NCI-H524 treated with DMSO at 0.1 percent for 48 hours (cell line): ENCODE data around the gene EEF2.

ENCODE experiments used
- DNase-seq: peaks from one replicate; lab custom pipeline; 2025; lab: John Stamatoyannopoulos, UW

The EEF2 gene

GRCh38 chr19:3984908-3985642 lies at the start of gene EEF2:
Gene EEF2 (minus strand): TSS chr19:3985463. CDS start chr19:3985380, 83 bp downstream.
- DNase-seq: peak; percentile 44

GRCh38 chr19:4034048-4035017 lies 49.1 kb upstream of the EEF2 start:
- no peak for DNase-seq

- no peak for DNase-seq
These were observed 48.0 kb upstream of the EEF2 start for GRCh38 chr19:4033028-4033956.

GRCh38 chr19:4032436-4032835 lies 47.2 kb upstream of the EEF2 start:
- DNase-seq: no peak

DNA sequence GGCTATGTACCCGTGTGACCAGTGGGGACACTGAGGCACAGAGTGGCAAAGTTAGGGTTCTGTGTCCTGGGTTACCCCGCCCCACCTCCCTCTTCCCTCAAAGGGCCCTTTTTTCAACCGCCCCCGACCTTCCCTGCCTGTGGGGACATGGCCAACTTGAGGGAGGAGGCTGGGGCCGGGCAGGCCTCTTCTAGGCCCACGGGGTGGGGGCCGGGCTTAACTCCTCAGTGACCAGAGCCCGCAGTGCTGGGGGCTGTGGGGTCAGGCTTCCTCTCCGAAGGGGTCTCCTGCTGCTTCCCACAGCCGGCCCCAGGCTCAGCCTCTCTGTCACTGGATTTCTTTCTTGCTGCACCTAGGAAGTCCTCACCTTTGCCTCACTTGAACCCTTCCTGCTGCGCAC lies 46.2 kb upstream of the EEF2 start:
- no peak for DNase-seq

DNA sequence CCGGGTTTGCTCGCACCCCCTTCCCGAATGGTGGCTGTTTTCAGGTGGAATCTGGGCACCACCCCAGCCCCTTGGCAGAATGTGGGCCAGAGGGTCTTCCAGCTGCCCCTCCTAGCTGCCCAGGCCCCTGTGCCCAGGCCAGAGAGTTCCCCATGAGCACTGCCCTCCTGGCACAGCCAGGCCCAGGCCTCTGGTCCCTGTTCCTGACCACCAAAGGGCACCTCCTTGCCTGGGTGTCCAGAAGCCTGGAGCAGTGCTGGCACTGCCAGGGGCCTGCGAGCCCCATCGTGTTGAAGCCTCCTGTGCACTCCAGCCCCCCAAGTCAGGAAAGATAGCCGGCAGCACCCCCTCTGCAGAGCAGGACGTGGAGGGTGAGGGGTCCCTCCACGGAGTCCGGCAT lies 45.7 kb upstream of the EEF2 start:
- no peak for DNase-seq

- DNase-seq: no peak
These were observed 45.3 kb upstream of the EEF2 start for GRCh38 chr19:4030552-4030951.

GRCh38 chr19:4029247-4029614 lies 44.0 kb upstream of the EEF2 start:
- DNase-seq: no peak

- no peak for DNase-seq
These were observed 43.3 kb upstream of the EEF2 start for GRCh38 chr19:4028334-4029246.

- DNase-seq: no peak
These were observed 41.9 kb upstream of the EEF2 start for GRCh38 chr19:4027146-4027545.

DNA sequence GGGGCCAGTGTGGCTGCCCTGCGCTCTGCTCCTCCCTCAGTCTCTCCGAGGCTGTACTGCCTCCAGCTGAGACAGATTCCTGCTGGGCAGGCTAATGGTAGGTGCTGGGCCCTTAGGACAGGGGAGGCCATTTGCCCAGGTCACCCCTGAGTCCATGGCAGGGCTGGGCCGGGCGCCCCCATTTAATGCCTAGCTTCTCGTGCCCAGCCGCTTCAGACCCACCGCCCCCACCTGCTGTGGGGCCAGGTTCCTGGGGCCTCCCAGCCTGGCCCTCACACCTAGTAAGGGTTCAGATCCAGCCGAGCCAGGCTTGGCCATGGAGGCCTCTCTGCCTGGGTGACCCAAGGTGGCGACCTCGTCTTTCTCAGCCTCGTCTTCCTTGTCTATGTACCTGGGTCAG lies 40.1 kb upstream of the EEF2 start:
- no peak for DNase-seq

DNA sequence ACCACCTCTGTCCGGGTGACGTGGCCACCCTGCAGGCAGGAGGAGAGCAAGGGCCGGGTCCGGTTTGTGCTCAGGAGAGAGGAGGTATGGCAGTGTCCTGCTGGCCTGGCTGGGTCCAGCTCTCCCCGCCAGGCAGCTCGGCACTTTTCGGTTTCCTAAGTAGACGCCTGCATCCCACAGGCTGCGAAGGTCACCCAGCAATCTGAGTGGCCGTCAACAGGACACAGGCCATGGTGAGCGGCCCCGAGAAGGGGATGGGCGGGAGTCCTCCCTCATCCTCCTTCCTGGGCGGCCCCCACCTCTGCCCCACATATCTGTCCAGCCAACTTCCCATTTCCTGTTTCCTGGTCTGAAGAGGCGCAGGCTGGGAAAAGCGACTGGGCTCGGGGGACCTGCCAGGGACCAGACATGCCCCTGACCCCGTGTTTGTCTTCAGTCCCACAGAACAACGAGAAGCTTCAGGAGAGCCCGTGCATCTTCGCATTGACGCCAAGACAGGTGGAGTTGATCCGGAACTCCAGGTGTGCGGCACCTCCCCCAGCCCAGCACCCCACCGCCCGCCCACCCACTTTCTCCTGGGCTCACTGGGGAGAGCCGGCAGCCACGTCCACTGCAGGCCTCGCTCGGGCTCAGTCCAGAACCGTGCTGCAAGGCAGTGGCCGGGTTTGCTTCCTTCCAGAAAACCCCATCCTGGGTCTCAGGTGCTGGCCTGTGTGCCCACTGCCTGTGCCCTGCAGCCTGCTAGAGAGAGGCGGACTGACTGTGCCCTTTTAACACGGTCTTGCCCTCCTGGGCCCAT lies 38.5 kb upstream of the EEF2 start:
- no peak for DNase-seq

- DNase-seq: no peak
These were observed 34.3 kb upstream of the EEF2 start for GRCh38 chr19:4019578-4019977.

DNA sequence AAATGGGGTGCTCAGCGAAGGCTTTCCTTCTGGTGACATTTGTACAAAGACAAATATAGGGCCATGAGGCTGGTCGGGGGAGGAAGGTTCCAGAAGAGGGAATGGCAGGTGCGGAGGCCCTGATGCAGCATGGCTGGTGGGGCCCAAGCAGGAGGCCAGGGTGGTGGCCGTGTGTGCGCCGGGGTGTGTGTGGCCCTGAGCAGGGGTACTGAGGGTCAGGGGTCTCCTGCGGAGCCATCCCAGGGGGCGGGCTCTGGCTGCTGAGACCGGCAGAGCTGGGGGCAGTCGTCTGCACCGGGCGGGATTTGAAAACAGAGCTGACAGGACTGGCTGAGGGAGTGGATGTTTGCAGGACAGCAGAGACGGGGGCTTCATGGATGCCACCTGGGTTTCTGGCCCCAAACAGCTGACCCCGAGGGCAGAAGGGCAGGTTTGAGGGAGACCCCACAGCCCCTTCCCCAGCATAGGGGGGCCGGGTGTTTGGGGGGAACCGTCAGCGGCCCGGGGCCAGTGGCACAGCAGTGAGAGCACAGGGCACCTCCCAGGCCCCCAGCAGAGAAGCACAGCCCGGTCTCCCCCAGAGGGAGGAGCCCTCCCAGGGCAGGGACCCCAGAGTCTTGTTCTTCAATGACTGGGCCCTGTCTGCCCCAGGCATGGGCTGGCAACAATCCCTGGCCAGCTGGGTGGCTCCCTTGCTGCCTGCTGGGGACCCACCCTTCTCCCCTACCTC lies 33.7 kb upstream of the EEF2 start:
- no peak for DNase-seq

DNA sequence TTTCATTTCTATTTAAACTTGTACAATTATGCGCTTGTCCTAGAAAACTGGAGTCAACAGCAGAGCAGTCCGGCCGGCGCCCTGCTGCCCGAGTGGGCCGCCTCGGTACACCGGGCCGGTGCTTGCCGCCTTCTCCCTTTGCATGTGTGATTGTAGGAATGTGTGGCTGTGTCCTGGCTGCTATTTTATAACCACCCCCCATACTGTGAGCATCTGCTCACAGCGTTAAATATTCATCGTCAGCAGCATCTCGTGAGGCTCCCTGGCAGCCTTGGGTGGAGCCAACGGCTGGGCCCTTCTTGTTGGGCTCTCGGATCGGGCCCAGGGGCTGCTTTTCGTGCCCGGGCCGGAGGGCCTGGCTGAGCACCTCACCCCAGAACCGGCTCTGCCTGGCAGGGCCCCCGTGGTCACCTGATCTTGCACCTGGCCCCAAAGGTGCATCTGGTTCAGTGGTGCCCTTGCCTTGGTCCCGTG lies 32.9 kb upstream of the EEF2 start:
- no peak for DNase-seq

DNA sequence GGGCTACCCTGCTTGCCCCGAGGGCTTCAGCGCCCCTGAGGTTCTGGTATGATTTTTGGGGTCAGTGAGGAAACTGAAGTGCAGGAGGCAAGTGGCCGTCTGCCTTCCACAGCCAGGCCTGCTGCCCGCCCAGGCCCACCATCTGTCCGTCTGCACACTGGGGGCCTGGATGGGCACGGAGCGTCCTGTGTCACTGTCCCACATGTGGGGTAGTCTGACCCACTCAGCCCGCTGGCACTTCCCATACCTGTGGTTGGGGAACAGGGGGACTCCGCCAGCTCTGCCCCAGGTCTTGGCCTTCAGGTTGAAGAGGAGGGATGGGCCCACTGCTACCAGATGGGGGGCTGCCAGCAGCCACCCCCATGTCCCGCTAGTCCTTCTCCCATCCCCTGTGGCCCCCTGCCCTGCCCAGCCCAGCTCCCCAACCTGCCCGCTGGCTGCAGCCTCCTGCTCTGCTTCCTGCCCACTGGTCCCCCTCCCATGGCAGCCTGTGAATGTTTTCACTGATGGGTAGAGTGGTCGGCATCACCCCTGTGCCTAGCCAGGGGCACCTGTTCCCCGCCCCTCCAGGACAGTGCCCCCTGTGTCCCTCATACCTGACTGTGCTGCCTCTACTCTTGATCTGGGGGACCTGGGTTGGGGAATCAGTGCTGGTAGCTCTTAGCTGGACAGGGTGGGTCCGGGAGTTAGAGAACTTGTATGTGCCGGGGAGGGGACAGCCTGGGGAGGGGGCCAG lies 31.8 kb upstream of the EEF2 start:
- DNase-seq: no peak

GRCh38 chr19:4016486-4016885 lies 31.2 kb upstream of the EEF2 start:
- no peak for DNase-seq

DNA sequence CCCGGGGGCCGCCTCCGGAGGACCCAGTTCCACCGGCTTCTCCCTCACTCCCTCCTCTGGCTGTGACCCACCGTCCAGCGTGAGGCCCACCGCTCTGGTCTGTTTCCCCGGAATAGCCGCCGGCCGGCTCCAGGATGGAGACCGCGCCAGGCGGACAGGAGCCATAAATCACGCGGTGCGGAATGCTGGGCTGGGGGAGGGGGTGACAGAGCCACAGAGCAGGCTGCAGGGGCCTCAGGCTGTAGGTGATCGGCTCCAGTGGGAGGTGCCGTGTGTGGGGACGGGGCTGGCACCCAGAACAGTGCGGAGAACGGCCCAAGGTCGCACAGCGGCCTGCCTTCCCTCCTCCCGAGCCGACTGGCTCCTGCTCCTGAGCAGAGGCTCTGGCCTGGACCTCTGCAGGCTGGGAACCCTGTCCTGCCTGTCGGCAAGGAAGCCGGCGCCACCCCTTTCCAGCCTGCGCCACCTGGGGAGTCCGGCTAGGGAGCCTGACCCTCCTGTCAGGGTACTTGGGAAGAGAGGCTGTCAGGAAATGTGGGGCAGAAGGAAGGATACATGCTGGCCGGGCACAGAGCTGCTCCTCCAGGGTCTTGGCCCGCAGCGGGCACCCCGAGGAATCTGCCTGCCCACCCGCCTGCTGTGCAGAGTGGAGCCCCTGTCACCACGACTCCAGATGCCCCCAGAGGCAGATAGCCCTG lies 30.6 kb upstream of the EEF2 start:
- no peak for DNase-seq
